ENCODE data around the gene KIAA0825. TPM values are rescaled to one million over a fixed set of nuclear protein-coding genes. Genes with fewer than 3 reads are reported as not detected.
"Not testable (repeated sequence)": the region's sequence is repeated elsewhere in the genome, so short reads cannot be mapped to it uniquely, and the experiment has no call there.

KIAA0825 gene
- total and polyA plus RNA-seq, 3 donors from 2014 or later: 4.1 to 11.2 (median 9.3) TPM

DNA sequence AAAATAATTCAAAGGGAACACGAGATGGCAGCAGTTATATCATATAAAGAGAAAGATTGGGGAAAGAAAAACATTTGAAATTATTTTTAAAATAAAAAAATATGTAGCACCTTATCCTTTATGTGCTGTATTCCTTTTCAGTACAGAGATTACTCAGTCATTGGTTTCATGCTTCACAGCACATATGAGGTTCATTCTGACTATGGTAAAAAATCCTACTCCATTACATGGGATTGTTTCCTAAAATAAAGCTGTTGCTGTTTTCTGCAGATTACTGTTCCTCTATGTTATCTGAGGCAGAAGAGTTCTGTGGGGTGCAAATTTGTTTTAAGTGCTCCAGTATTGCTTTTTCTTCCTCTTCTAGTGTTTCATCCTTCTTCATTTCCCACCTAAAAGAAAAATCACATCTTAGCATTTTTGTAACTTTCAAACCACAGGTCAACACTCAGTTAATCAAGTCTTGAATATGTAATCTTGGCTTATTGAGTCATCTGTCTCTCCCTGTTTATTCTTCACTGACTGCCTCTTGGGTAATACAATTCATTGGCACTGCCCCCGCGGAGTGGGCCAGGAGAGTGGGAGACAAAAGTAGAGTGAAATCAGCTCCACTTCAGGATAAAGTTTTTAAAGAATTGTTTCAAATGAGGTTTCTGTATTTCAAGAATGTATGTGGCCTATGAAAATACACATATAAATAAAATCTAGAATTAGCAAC, 464.5 kb downstream of the KIAA0825 start:
- Histone ChIP-seq H3K4me1 (no peaks in the 10 kb centered on the region), H3K36me3 (ENCODE audit: low read depth, missing control alignments) (no peaks in the 10 kb centered on the region), H3K27me3 (no peaks in the 10 kb centered on the region), H3K4me3 (no peak overlapping the region), H3K27ac (no peak overlapping the region), H3K9me3 (no peaks in the 10 kb centered on the region)
- 85 to 89% methylated on average over 3 of the region's 3 CpGs for whole genome bisulfite sequencing, 2 donors
- TF ChIP-seq, protein P1, sequence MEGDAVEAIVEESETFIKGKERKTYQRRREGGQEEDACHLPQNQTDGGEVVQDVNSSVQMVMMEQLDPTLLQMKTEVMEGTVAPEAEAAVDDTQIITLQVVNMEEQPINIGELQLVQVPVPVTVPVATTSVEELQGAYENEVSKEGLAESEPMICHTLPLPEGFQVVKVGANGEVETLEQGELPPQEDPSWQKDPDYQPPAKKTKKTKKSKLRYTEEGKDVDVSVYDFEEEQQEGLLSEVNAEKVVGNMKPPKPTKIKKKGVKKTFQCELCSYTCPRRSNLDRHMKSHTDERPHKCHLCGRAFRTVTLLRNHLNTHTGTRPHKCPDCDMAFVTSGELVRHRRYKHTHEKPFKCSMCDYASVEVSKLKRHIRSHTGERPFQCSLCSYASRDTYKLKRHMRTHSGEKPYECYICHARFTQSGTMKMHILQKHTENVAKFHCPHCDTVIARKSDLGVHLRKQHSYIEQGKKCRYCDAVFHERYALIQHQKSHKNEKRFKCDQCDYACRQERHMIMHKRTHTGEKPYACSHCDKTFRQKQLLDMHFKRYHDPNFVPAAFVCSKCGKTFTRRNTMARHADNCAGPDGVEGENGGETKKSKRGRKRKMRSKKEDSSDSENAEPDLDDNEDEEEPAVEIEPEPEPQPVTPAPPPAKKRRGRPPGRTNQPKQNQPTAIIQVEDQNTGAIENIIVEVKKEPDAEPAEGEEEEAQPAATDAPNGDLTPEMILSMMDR (IDR thresholded peaks at IDR 0.05): no peak
- no peak for TF ChIP-seq POLR2A (IDR thresholded peaks at IDR 0.05)
- intact Hi-C loops (cut with DNase I; ENCODE audit: low total_unique reads): no loop called here
- no peak for DNase-seq

GRCh38 chr5:94143621-94144020, 474.8 kb downstream of the KIAA0825 start:
- intact Hi-C loops (cut with DNase I; ENCODE audit: low total_unique reads): not testable (repeated sequence)

GRCh38 chr5:94140300-94140699, 478.1 kb downstream of the KIAA0825 start:
- no peaks in the 10 kb centered on the region for H3K36me3 ChIP-seq (ENCODE audit: low read depth, missing control alignments)
- H3K4me3 ChIP-seq: no peak overlapping the region
- no peaks in the 10 kb centered on the region for H3K27me3 ChIP-seq
- no peak overlapping the region for H3K27ac ChIP-seq
- no peak for TF ChIP-seq POLR2A (IDR thresholded peaks at IDR 0.05)
- TF ChIP-seq, protein P1 (IDR thresholded peaks at IDR 0.05): no peak
- 100% methylated on average over 2 of the region's 2 CpGs for WGBS, 2 donors
- H3K4me1 ChIP-seq: no peaks in the 10 kb centered on the region
- no peak for DNase-seq
- intact Hi-C loops (cut with DNase I; ENCODE audit: low total_unique reads): no loop called here
- H3K9me3 ChIP-seq: no peaks in the 10 kb centered on the region

More at GRCh38 chr5:94143621-94144020, 474.8 kb downstream of the KIAA0825 start:
- DNase-seq; H3K27me3 ChIP-seq; H3K4me3 ChIP-seq; H3K9me3 ChIP-seq; H3K4me1 ChIP-seq; H3K36me3 ChIP-seq (ENCODE audit: low read depth, missing control alignments); H3K27ac ChIP-seq: not testable (repeated sequence)

- DNase-seq: no peak
- H3K27ac ChIP-seq: no peak overlapping the region
- no peaks in the 10 kb centered on the region for H3K27me3 ChIP-seq
- no peak overlapping the region for H3K4me3 ChIP-seq
- no peaks in the 10 kb centered on the region for H3K9me3 ChIP-seq
- H3K36me3 ChIP-seq (ENCODE audit: low read depth, missing control alignments): no peaks in the 10 kb centered on the region
- 94 to 96% methylated on average over 1 of the region's 1 CpG for WGBS, 2 donors
- no peaks in the 10 kb centered on the region for H3K4me1 ChIP-seq
- TF ChIP-seq, protein P1 (IDR thresholded peaks at IDR 0.05): no peak
- TF ChIP-seq POLR2A (IDR thresholded peaks at IDR 0.05): no peak
- intact Hi-C loops (cut with DNase I; ENCODE audit: low total_unique reads): no loop called here
Measured at GRCh38 chr5:94130077-94130476, 488.3 kb downstream of the KIAA0825 start.

GRCh38 chr5:94125107-94125506, 493.3 kb downstream of the KIAA0825 start:
- intact Hi-C loops (cut with DNase I; ENCODE audit: low total_unique reads): no loop called here
- no peaks in the 10 kb centered on the region for H3K36me3 ChIP-seq (ENCODE audit: low read depth, missing control alignments)
- no peaks in the 10 kb centered on the region for H3K9me3 ChIP-seq
- TF ChIP-seq POLR2A (IDR thresholded peaks at IDR 0.05): no peak
- TF ChIP-seq, protein P1 (IDR thresholded peaks at IDR 0.05): no peak
- DNase-seq: no peak
- H3K4me1 ChIP-seq: no peaks in the 10 kb centered on the region
- 91 to 98% methylated on average over 2 of the region's 2 CpGs for WGBS, 2 donors
- H3K27me3 ChIP-seq: no peaks in the 10 kb centered on the region
- H3K27ac ChIP-seq: no peak overlapping the region
- H3K4me3 ChIP-seq: no peak overlapping the region

DNA sequence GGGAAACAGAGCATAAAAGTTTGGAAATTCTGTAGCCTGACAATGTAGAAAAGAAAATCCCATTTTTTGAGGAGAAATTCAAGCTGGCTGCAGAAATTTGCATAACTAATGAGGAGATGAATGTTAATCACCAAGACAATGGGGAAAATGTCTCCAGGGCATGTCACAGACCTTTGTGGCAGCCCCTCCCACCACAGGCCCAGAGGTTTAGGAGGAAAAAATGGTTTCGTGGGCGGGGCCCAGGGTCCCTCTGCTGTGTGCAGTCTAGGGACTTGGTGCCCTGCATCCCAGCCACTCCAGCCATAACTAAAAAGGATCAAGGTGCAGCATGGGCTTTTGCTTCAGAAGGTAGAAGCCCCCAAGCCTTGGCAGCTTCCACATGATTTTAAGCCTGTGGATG, 502.1 kb downstream of the KIAA0825 start:
- 93 to 96% methylated on average over 2 of the region's 2 CpGs for WGBS, 2 donors
- intact Hi-C loops (cut with DNase I; ENCODE audit: low total_unique reads): not testable (repeated sequence)

More for the DNA sequence above, 502.1 kb downstream of the KIAA0825 start:
- not testable (repeated sequence) for H3K36me3 ChIP-seq (ENCODE audit: low read depth, missing control alignments); H3K27me3 ChIP-seq; H3K27ac ChIP-seq; H3K4me3 ChIP-seq; DNase-seq; H3K9me3 ChIP-seq; H3K4me1 ChIP-seq

All from testis (tissue), 3 donors.